GM12892 (cell line): ENCODE data around the gene ALG9.

Source experiments
- POLR2A ChIP-seq: IDR thresholded peaks from 2 replicates; pipeline ENCODE4 v1.6.1; 2011; ENCODE audit warnings: low read depth, low read length, control low read depth
- POLR2AphosphoS5 ChIP-seq: IDR thresholded peaks from 2 replicates; pipeline ENCODE4 v1.6.1; 2011; ENCODE audit warnings: low read depth, low read length, control low read depth
- TAF1 ChIP-seq: IDR thresholded peaks from 2 replicates; pipeline ENCODE4 v1.6.1; 2011; ENCODE audit warnings: low read depth, mild to moderate bottlenecking, control low read depth, low read length, borderline replicate concordance

- no peak; the same call in 1 of the 2 replicates for TF ChIP-seq POLR2A
- no peak; the same call in 1 of the 2 replicates for TF ChIP-seq POLR2AphosphoS5
- no peak for TF ChIP-seq TAF1
Observed at GRCh38 chr11:111736621-111737443, 134.5 kb downstream of the ALG9 start.
